Measurements from ENCODE around the gene PRPS1. TPM values are rescaled to one million over a fixed set of nuclear protein-coding genes. Genes with fewer than 3 reads are reported as not detected.

PRPS1 gene
- total RNA-seq, 4 donors from 2014 or later = 8.2 to 17.5 (median 14.5) TPM

DNA sequence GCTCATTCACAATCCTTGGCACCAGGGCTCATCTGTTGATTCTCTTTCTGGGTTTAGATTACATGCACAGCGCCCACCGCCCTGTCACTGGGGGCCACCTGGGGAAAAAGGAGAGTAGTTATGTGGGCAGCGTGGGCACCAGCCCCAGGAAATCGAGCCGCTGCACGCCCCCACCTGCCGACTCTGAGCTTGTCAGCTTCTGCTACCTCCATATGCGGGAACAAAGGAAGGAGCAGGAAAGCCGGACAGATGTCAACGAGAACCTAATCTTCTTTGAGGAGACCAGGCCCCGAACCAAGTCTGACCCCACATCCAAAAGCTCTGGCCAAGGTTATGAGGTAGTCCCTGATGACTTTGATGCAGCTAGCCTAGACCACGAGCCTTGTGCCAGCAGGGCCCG, 31.0 kb upstream of the PRPS1 start:
- DNase-seq (ENCODE audit: low spot score in 2 of 2) = no peak
- no peak overlapping the region for H3K27ac ChIP-seq
- no peaks in the 10 kb centered on the region for H3K4me1 ChIP-seq
- no peak overlapping the region for H3K4me3 ChIP-seq
- no peaks in the 10 kb centered on the region for H3K36me3 ChIP-seq
- H3K27me3 ChIP-seq = no peaks in the 10 kb centered on the region
- H3K9me3 ChIP-seq = no peaks in the 10 kb centered on the region
- TF ChIP-seq POLR2A (IDR thresholded peaks at IDR 0.05) = no peak
- TF ChIP-seq, protein P1, sequence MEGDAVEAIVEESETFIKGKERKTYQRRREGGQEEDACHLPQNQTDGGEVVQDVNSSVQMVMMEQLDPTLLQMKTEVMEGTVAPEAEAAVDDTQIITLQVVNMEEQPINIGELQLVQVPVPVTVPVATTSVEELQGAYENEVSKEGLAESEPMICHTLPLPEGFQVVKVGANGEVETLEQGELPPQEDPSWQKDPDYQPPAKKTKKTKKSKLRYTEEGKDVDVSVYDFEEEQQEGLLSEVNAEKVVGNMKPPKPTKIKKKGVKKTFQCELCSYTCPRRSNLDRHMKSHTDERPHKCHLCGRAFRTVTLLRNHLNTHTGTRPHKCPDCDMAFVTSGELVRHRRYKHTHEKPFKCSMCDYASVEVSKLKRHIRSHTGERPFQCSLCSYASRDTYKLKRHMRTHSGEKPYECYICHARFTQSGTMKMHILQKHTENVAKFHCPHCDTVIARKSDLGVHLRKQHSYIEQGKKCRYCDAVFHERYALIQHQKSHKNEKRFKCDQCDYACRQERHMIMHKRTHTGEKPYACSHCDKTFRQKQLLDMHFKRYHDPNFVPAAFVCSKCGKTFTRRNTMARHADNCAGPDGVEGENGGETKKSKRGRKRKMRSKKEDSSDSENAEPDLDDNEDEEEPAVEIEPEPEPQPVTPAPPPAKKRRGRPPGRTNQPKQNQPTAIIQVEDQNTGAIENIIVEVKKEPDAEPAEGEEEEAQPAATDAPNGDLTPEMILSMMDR (IDR thresholded peaks at IDR 0.05) = no peak
- no peak for TF ChIP-seq EP300 (IDR thresholded peaks at IDR 0.05)
- no peak for TF ChIP-seq POLR2AphosphoS5 (IDR thresholded peaks at IDR 0.05)
- 90% methylated on average over 12 of the region's 13 CpGs for WGBS

DNA sequence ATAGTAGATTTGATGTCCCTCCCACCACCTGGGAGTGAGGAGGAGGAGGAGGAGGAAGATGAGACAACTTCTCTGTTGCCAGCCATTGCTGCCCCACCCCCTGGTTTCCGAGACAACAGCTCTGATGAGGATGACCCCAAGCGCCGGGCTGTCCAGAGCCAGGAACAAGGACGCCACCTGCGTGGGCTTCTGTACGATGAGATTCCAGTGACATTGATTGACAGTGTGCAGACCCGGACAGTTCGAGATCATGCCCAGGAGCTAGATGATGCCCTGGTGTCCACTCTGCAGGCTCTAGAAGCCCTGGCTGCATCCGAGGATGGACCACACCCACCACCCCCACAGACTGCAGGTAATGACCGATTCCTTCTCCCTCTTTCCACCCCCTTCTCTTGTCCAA, 30.5 kb upstream of the PRPS1 start:
- no peaks in the 10 kb centered on the region for H3K27me3 ChIP-seq

DNA sequence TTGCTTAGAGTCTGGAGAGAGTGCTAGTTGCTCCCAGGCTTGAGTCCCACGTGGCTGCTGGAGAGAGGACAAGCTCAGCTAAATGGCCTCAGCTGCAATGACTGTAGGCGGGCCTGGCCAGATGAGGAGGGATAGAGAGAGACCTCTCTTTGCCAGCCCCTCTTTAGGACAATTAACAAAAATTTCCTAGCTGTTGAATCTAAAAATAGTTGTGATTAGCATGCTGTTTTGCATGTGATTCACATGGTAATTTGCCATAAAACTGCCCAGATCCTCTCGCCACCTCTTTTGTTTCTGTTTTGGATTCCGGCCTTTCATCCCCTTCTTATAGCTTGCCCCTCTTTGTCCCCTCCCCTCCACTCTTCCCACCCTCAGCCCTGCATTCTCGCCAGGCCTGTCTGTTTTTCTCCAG, 28.9 kb upstream of the PRPS1 start:
- Histone ChIP-seq H3K27me3 (no peaks in the 10 kb centered on the region), H3K4me1 (no peaks in the 10 kb centered on the region), H3K27ac (no peak overlapping the region), H3K9me3 (no peaks in the 10 kb centered on the region), H3K4me3 (no peak overlapping the region), H3K36me3 (no peaks in the 10 kb centered on the region)
- 60% methylated on average over 5 of the region's 5 CpGs for WGBS
- no peak for TF ChIP-seq EP300 (IDR thresholded peaks at IDR 0.05)
- no peak for TF ChIP-seq POLR2A (IDR thresholded peaks at IDR 0.05)
- TF ChIP-seq, protein P1 (IDR thresholded peaks at IDR 0.05) = no peak
- TF ChIP-seq POLR2AphosphoS5 (IDR thresholded peaks at IDR 0.05) = no peak
- no peak for DNase-seq (ENCODE audit: low spot score in 2 of 2)

More for the DNA sequence above, 30.5 kb upstream of the PRPS1 start:
- no peaks in the 10 kb centered on the region for H3K9me3 ChIP-seq
- H3K36me3 ChIP-seq = no peaks in the 10 kb centered on the region
- no peak for DNase-seq (ENCODE audit: low spot score in 2 of 2)
- TF ChIP-seq EP300 (IDR thresholded peaks at IDR 0.05) (no peak), POLR2AphosphoS5 (IDR thresholded peaks at IDR 0.05) (no peak), POLR2A (IDR thresholded peaks at IDR 0.05) (no peak)
- TF ChIP-seq, protein P1 (IDR thresholded peaks at IDR 0.05) = no peak
- H3K27ac ChIP-seq = no peak overlapping the region
- H3K4me3 ChIP-seq = no peak overlapping the region
- 93% methylated on average over 7 of the region's 10 CpGs for WGBS
- H3K4me1 ChIP-seq = no peaks in the 10 kb centered on the region

DNA sequence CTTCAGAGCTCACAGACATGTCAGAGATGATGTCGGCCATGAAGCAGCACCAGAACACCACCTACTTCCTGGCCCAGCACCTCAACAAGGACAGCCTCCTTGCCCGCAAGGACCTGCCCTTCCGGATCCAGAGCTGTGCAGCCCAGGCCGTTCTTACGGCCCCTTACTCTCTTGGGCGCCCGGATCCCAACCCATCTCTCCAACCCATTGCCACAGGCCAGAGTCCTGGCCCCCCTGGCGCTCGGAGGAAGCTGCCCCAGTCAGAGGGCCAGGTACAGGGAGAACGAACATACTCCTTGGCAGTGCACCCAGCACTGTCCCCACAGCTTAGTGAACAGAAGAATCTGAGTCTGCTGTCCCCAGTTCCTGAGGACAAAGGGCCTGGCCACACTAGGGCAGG, 27.9 kb upstream of the PRPS1 start:
- TF ChIP-seq POLR2AphosphoS5 (IDR thresholded peaks at IDR 0.05) (no peak), POLR2A (IDR thresholded peaks at IDR 0.05) (no peak), EP300 (IDR thresholded peaks at IDR 0.05) (no peak)
- TF ChIP-seq, protein P1 (IDR thresholded peaks at IDR 0.05) = no peak
- Histone ChIP-seq H3K27me3 (no peaks in the 10 kb centered on the region), H3K27ac (no peak overlapping the region), H3K4me3 (no peak overlapping the region), H3K36me3 (no peaks in the 10 kb centered on the region), H3K4me1 (no peaks in the 10 kb centered on the region), H3K9me3 (no peaks in the 10 kb centered on the region)
- no peak for DNase-seq (ENCODE audit: low spot score in 2 of 2)
- 100% methylated on average over 1 of the region's 10 CpGs for WGBS

DNA sequence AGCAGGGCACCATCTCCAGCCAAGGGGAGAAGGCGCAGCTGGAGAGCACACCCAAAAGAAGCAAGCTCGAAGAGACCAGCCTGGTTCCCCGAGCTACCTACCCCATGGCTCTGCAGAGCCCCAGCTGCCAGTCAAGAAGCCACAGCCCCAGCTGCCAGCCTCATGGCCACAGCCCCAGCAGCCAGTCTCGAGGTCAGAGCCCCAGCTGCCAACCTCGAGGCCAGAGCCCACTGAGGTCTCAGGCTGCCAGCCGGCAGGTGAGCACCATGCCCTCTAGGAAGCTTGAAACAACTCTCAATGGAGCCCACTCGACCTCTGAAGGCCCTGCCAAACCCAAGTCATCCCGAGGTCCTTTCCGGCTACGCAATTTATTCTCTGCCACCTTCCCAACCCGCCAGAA, 27.0 kb upstream of the PRPS1 start:
- Histone ChIP-seq H3K36me3 (no peaks in the 10 kb centered on the region), H3K27me3 (no peaks in the 10 kb centered on the region), H3K9me3 (no peaks in the 10 kb centered on the region), H3K27ac (no peak overlapping the region), H3K4me3 (no peak overlapping the region), H3K4me1 (no peaks in the 10 kb centered on the region)
- DNase-seq (ENCODE audit: low spot score in 2 of 2) = no peak
- WGBS = 84% methylated on average over 6 of the region's 11 CpGs
- TF ChIP-seq EP300 (IDR thresholded peaks at IDR 0.05) (no peak), POLR2A (IDR thresholded peaks at IDR 0.05) (no peak), POLR2AphosphoS5 (IDR thresholded peaks at IDR 0.05) (no peak)
- TF ChIP-seq, protein P1 (IDR thresholded peaks at IDR 0.05) = no peak

All from suprapubic skin (tissue), 4 donors.